Measurements from ENCODE around the gene MTARC2. TPM values are rescaled to one million over a fixed set of nuclear protein-coding genes. Genes with fewer than 3 reads are reported as not detected.

The MTARC2 gene
- polyA plus RNA-seq, 1 of the 3 experiments (the other 2 are of a cell fraction): 6.1 TPM

GRCh38 chr1:220826729-220827128 lies 78.6 kb downstream of the MTARC2 start:
- H3F3A ChIP-seq (replicated peaks; ENCODE audit: insufficient read depth): no peaks in the 10 kb centered on the region
- ChIA-PET POLR2A (no interaction called here), CTCF (interaction anchor here (1.4 to 1.6 kb wide), 2 partner anchors 16 to 609 kb away, joined by 3 to 5 read pairs; no protein-coding TSS in a partner anchor)
- H3K36me3 ChIP-seq (replicated peaks in 1 of 2; ENCODE audit: control insufficient read depth in 1 of 2, insufficient read depth in 2 of 2, low read length in 1 of 2): no peaks in the 10 kb centered on the region
- no peaks in the 10 kb centered on the region for H4K20me1 ChIP-seq (ENCODE audit: insufficient read depth)
- H3K27me3 ChIP-seq (ENCODE audit: insufficient read depth): no peaks in the 10 kb centered on the region; the same call in 1 of the 2 replicates
- no peak overlapping the region for H3K4me3 ChIP-seq (ENCODE audit: low read depth in 2 of 2, low read length in 1 of 2)
- H3K4me2 ChIP-seq: no peak overlapping the region
- no peaks in the 10 kb centered on the region for H3K79me2 ChIP-seq (ENCODE audit: insufficient read depth)
- 87% methylated on average over 3 of the region's 5 CpGs for WGBS (ENCODE audit: low lambda C conversion rate)
- no peak overlapping the region for H2AFZ ChIP-seq (ENCODE audit: low read depth)
- TF ChIP-seq FOXJ3 (CRISPR knock-in tag; IDR thresholded peaks at IDR 0.05): no peak
- TF ChIP-seq CTCF (IDR thresholded peaks at IDR 0.05): no peak
- TF ChIP-seq TAF1 (IDR thresholded peaks at IDR 0.05; ENCODE audit: borderline replicate concordance, low read depth, low read length): no peak
- no peak for TF ChIP-seq YY1 (IDR thresholded peaks at IDR 0.05; ENCODE audit: low read depth)
- TF ChIP-seq MAX (IDR thresholded peaks at IDR 0.05; ENCODE audit: low read depth): no peak
- TF ChIP-seq ELF1 (IDR thresholded peaks at IDR 0.05): no peak
- no peak for TF ChIP-seq EZH2phosphoT487 (IDR thresholded peaks at IDR 0.05; ENCODE audit: borderline replicate concordance, low read depth)
- TF ChIP-seq JUND (IDR thresholded peaks at IDR 0.05): no peak
- no peak for TF ChIP-seq GATA2 (CRISPR knock-in tag; IDR thresholded peaks at IDR 0.05)
- TF ChIP-seq USF1 (IDR thresholded peaks at IDR 0.05; ENCODE audit: borderline replicate concordance, low read depth): no peak
- TF ChIP-seq TEAD4 (IDR thresholded peaks at IDR 0.05; ENCODE audit: borderline replicate concordance, insufficient read depth): no peak
- TF ChIP-seq RFX5 (IDR thresholded peaks at IDR 0.05; ENCODE audit: low read length): no peak
- no peak for TF ChIP-seq EP300 (IDR thresholded peaks at IDR 0.05; ENCODE audit: borderline replicate concordance in 1 of 2, low read depth in 1 of 2, low read length in 1 of 2)
- TF ChIP-seq SMC3 (IDR thresholded peaks at IDR 0.05; ENCODE audit: low read depth, low read length): no peak
- TF ChIP-seq MXI1 (IDR thresholded peaks at IDR 0.05; ENCODE audit: low read depth, low read length): no peak
- TF ChIP-seq, protein P1, sequence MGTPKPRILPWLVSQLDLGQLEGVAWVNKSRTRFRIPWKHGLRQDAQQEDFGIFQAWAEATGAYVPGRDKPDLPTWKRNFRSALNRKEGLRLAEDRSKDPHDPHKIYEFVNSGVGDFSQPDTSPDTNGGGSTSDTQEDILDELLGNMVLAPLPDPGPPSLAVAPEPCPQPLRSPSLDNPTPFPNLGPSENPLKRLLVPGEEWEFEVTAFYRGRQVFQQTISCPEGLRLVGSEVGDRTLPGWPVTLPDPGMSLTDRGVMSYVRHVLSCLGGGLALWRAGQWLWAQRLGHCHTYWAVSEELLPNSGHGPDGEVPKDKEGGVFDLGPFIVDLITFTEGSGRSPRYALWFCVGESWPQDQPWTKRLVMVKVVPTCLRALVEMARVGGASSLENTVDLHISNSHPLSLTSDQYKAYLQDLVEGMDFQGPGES (IDR thresholded peaks at IDR 0.05; ENCODE audit: low read depth, low read length): no peak
- no peak for TF ChIP-seq NRF1 (IDR thresholded peaks at IDR 0.05; ENCODE audit: low read depth, low read length)
- no peak for DNase-seq
- H3K9ac ChIP-seq: no peak overlapping the region
- peaks cover 0 to 2% of the 10 kb centered on the region in 2 experiments; a peak in 1 of 4 replicates for H3K4me1 ChIP-seq (ENCODE audit: control insufficient read depth in 1 of 2, insufficient read depth in 2 of 2, low read depth in 1 of 2, low read length in 1 of 2)
- no peaks in the 10 kb centered on the region for H3K9me2 ChIP-seq
- H3K27ac ChIP-seq (ENCODE audit: low read depth in 2 of 2, low read length in 1 of 2): no peak overlapping the region
- H3K9me3 ChIP-seq: no peaks in the 10 kb centered on the region
